RCC 7860 (cell line): Measurements from ENCODE around the gene MAPKAP1.
A peak's percentile ranks its signal among the peaks of the same experiment; 100 is the strongest.
"Not testable (repeated sequence)": the region's sequence is repeated elsewhere in the genome, so short reads cannot be mapped to it uniquely, and the experiment has no call there.

ENCODE experiments used
- DNase-seq: peaks from one replicate; pipeline ENCODE4 v3.0.0-alpha.2; 2015; ENCODE audit warnings: low spot score
- FAIRE-seq: peaks from 2 replicates; lab custom pipeline; 2012; peaks lifted over from hg19 to GRCh38; lab: Jason Lieb, UNC

MAPKAP1 gene

GRCh38 chr9:125739436-125739835 is 32.4 kb upstream of the MAPKAP1 start:
- no peak for DNase-seq

GRCh38 chr9:125732562-125732961 is 25.6 kb upstream of the MAPKAP1 start:
- no peak for DNase-seq
- FAIRE-seq = no peak

More at GRCh38 chr9:125739436-125739835, 32.4 kb upstream of the MAPKAP1 start:
- no peak for FAIRE-seq

- DNase-seq = no peak
- no peak for FAIRE-seq
These were observed 23.2 kb upstream of the MAPKAP1 start for GRCh38 chr9:125730168-125730567.

GRCh38 chr9:125726456-125727132 is 19.6 kb upstream of the MAPKAP1 start:
- DNase-seq (no peak), FAIRE-seq (no peak)

GRCh38 chr9:125707472-125707804 is 430 bp upstream of the MAPKAP1 start:
- no peak for DNase-seq
- no peak for FAIRE-seq

GRCh38 chr9:125705893-125706292 is 1.1 kb downstream of the MAPKAP1 start:
- FAIRE-seq (no peak), DNase-seq (no peak)

- DNase-seq (no peak), FAIRE-seq (no peak)
These were observed 3.3 kb downstream of the MAPKAP1 start for GRCh38 chr9:125703662-125704061.

- FAIRE-seq (peak; percentile 94), DNase-seq (peak; percentile 89)
These were observed 5.7 kb downstream of the MAPKAP1 start for GRCh38 chr9:125701351-125701750.

GRCh38 chr9:125700791-125701190 is 6.2 kb downstream of the MAPKAP1 start:
- peak; percentile 57 for DNase-seq
- no peak for FAIRE-seq

GRCh38 chr9:125699870-125700269 is 7.1 kb downstream of the MAPKAP1 start:
- FAIRE-seq = no peak

GRCh38 chr9:125696106-125696647 is 10.8 kb downstream of the MAPKAP1 start:
- FAIRE-seq (no peak), DNase-seq (no peak)

More at GRCh38 chr9:125699870-125700269, 7.1 kb downstream of the MAPKAP1 start:
- no peak for DNase-seq

GRCh38 chr9:125695548-125695947 is 11.5 kb downstream of the MAPKAP1 start:
- DNase-seq, FAIRE-seq: not testable (repeated sequence)

- peak; percentile 26 for DNase-seq
These were observed 12.5 kb downstream of the MAPKAP1 start for GRCh38 chr9:125694478-125694877.

GRCh38 chr9:125693492-125693891 is 13.5 kb downstream of the MAPKAP1 start:
- FAIRE-seq = peak; percentile 71

More at GRCh38 chr9:125694478-125694877, 12.5 kb downstream of the MAPKAP1 start:
- peak; percentile 2 for FAIRE-seq

GRCh38 chr9:125691869-125692268 is 15.1 kb downstream of the MAPKAP1 start:
- no peak for DNase-seq
- no peak for FAIRE-seq

More at GRCh38 chr9:125693492-125693891, 13.5 kb downstream of the MAPKAP1 start:
- not testable (repeated sequence) for DNase-seq

- no peak for DNase-seq
- FAIRE-seq = no peak
These were observed 16.3 kb downstream of the MAPKAP1 start for GRCh38 chr9:125690679-125691078.

- no peak for DNase-seq
- no peak for FAIRE-seq
These were observed 19.7 kb downstream of the MAPKAP1 start for GRCh38 chr9:125687163-125687863.

GRCh38 chr9:125685167-125685566 is 21.8 kb downstream of the MAPKAP1 start:
- DNase-seq (no peak), FAIRE-seq (no peak)

- DNase-seq (peak; percentile 29), FAIRE-seq (peak; percentile 20)
These were observed 23.5 kb downstream of the MAPKAP1 start for GRCh38 chr9:125683486-125683885.

- DNase-seq (no peak), FAIRE-seq (no peak)
These were observed 24.7 kb downstream of the MAPKAP1 start for GRCh38 chr9:125682340-125682739.

GRCh38 chr9:125681657-125682056 is 25.4 kb downstream of the MAPKAP1 start:
- DNase-seq (no peak), FAIRE-seq (no peak)

GRCh38 chr9:125681086-125681622 is 25.9 kb downstream of the MAPKAP1 start:
- no peak for DNase-seq
- FAIRE-seq = no peak
